Endothelial cell of umbilical vein (primary cell): ENCODE measurements around the gene COMMD7. TPM values are rescaled to one million over a fixed set of nuclear protein-coding genes. Genes with fewer than 3 reads are reported as not detected.

Experiments
- BruUV-seq: library from RNA; stranded (reverse); fragments of 400-500 nt; replicated peaks from 2 replicates; lab custom pipeline; 2021; lab: Mats Ljungman, UMichigan
- CTCF ChIA-PET: fragments of 300-600, 350-600 bp; sonication (Branson Sonifier 250); formaldehyde crosslinking; loops from one replicate; lab custom pipeline; 2021; ENCODE audit warnings: antibody characterized with exemption, inconsistent platforms; lab: Charles Lee
- POLR2A ChIA-PET: fragments of 300-600, 350-600 bp; sonication (Branson Sonifier 250); formaldehyde crosslinking; loops from one replicate; lab custom pipeline; 2021; ENCODE audit warnings: antibody characterized with exemption, inconsistent platforms; lab: Charles Lee
- DNase-seq: peaks from one replicate; pipeline ENCODE4 v3.0.0-alpha.2; 2011; ENCODE audit warnings: low read depth, low spot score
- FAIRE-seq: peaks from 2 replicates; lab custom pipeline; 2011; peaks lifted over from hg19 to GRCh38; lab: Jason Lieb, UNC
- H2AFZ ChIP-seq: 2 replicates; pipeline ENCODE4 v1.6.0; 2012; ENCODE audit warnings: low read depth, low read length, control low read depth, inconsistent platforms
- H3K27ac ChIP-seq: 2 replicates; pipeline ENCODE4 v1.5.1; 2011; ENCODE audit warnings: low read depth, mild to moderate bottlenecking, control low read depth, low read length, moderate library complexity; ENCODE audit not compliant: insufficient read depth
- H3K27me3 ChIP-seq, 2 experiments: 2 replicates each; pipeline versions ENCODE4 v1.6.0 to v1.6.1; 2011; ENCODE audit warnings: low read length in 2 of 2, mixed read lengths in 1 of 2; ENCODE audit not compliant: control insufficient read depth in 2 of 2, insufficient read depth in 2 of 2
- H3K36me3 ChIP-seq, 2 experiments: 2 replicates in 1 of 2; 3 replicates in 1 of 2; pipeline ENCODE4 v1.5.1; 2011; ENCODE audit warnings: low read length in 2 of 2, mild to moderate bottlenecking in 1 of 2, moderate library complexity in 1 of 2; ENCODE audit not compliant: control insufficient read depth in 2 of 2, insufficient read depth in 2 of 2; ENCODE audit errors: extremely low read depth in 1 of 2
- H3K4me1 ChIP-seq: 3 replicates; pipeline ENCODE4 v1.5.1; 2011; ENCODE audit warnings: mild to moderate bottlenecking, low read length; ENCODE audit not compliant: control insufficient read depth, insufficient read depth; ENCODE audit errors: extremely low read depth
- H3K4me2 ChIP-seq: 2 replicates; pipeline ENCODE4 v1.6.1; 2011; ENCODE audit warnings: low read length, control low read depth, mixed read lengths; ENCODE audit not compliant: insufficient read depth
- H3K4me3 ChIP-seq, 3 experiments: fragments of 200-600 bp in 1 of 3; sonication (generic), shearing (Covaris generic) in 1 of 3; replicated peaks in 1 of 3; 2 replicates each; pipeline ENCODE4 v1.5.1; 2011 to 2016; ENCODE audit warnings: control low read depth in 3 of 3, low read length in 3 of 3, mild to moderate bottlenecking in 2 of 3, inconsistent platforms in 1 of 3, low read depth in 1 of 3, moderate library complexity in 1 of 3; ENCODE audit not compliant: insufficient read depth in 1 of 3
- H3K79me2 ChIP-seq: 2 replicates; pipeline ENCODE4 v1.6.0; 2012; ENCODE audit warnings: low read length, inconsistent platforms; ENCODE audit not compliant: control insufficient read depth, insufficient read depth
- H3K9ac ChIP-seq: replicated peaks from 2 replicates; pipeline ENCODE3; 2011; ENCODE audit warnings: low read length, control low read depth; ENCODE audit not compliant: insufficient read depth; ENCODE audit errors: extremely low read depth
- H3K9me1 ChIP-seq: replicated peaks from 3 replicates; pipeline ENCODE4 v1.6.0; 2011; ENCODE audit warnings: mild to moderate bottlenecking, low read length; ENCODE audit not compliant: control insufficient read depth, insufficient read depth; ENCODE audit errors: extremely low read depth
- H3K9me3 ChIP-seq: replicated peaks from 2 replicates; pipeline ENCODE4 v1.5.1; 2012; ENCODE audit warnings: low read length, inconsistent platforms; ENCODE audit not compliant: control insufficient read depth, insufficient read depth
- H4K20me1 ChIP-seq: replicated peaks from 2 replicates; pipeline ENCODE3; 2011; ENCODE audit warnings: mild to moderate bottlenecking, low read length; ENCODE audit not compliant: control insufficient read depth, insufficient read depth; ENCODE audit errors: extremely low read depth
- GATA2 ChIP-seq: IDR thresholded peaks from 2 replicates; pipeline ENCODE4 v1.7.0; 2011; ENCODE audit warnings: low read depth, mild to moderate bottlenecking, moderate library complexity, mixed read lengths, low read length; ENCODE audit not compliant: insufficient read length, insufficient read depth
- dilution Hi-C: fragments of 300-500 bp; cut with MboI; formaldehyde crosslinking; loops from one replicate; pipeline ENCODE4 v1.15.0; 2019; ENCODE audit warnings: low sequenced_read_pairs; ENCODE audit not compliant: extremely low pct_ligation_motif_present
- intact Hi-C: fragments of 100-400 bp; cut with micrococcal nuclease; formaldehyde crosslinking; loops from one replicate; pipeline ENCODE4 v1.10.0; 2022
- polyA plus RNA-seq, 4 experiments: library from polyadenylated mRNA; depleted of rRNA in 3 of 4; stranded (reverse) in 3 of 4; unstranded in 1 of 4; fragments of >200 nt; gene quantifications; 2 replicates each; pipeline versions ENCODE4 v1.2.1 to v1.2.3, GENCODE V29; 2011 to 2012; ENCODE audit warnings: missing spikeins in 1 of 4
- total RNA-seq: library from RNA; stranded (reverse); gene quantifications from 2 replicates; pipeline ENCODE4 v1.2.3, GENCODE V29; 2021
- TF ChIP-seq, protein P1 (sequence below), 2 donors: IDR thresholded peaks; 1 replicate in 1 of 2; 2 replicates in 1 of 2; pipeline ENCODE4 v1.5.1; 2011; ENCODE audit warnings: low read length in 2 of 2, mild to moderate bottlenecking in 2 of 2, moderate library complexity in 2 of 2, control low read depth in 1 of 2, inconsistent platforms in 1 of 2, low read depth in 1 of 2; ENCODE audit not compliant: insufficient read depth in 1 of 2; ENCODE audit errors: extremely low read depth in 1 of 2

Gene COMMD7
- total and polyA plus RNA-seq, 2 donors (not counting 3 experiments of a cell fraction or from before 2014, with no cell fraction given) = 58.8 to 72.9 TPM

DNA sequence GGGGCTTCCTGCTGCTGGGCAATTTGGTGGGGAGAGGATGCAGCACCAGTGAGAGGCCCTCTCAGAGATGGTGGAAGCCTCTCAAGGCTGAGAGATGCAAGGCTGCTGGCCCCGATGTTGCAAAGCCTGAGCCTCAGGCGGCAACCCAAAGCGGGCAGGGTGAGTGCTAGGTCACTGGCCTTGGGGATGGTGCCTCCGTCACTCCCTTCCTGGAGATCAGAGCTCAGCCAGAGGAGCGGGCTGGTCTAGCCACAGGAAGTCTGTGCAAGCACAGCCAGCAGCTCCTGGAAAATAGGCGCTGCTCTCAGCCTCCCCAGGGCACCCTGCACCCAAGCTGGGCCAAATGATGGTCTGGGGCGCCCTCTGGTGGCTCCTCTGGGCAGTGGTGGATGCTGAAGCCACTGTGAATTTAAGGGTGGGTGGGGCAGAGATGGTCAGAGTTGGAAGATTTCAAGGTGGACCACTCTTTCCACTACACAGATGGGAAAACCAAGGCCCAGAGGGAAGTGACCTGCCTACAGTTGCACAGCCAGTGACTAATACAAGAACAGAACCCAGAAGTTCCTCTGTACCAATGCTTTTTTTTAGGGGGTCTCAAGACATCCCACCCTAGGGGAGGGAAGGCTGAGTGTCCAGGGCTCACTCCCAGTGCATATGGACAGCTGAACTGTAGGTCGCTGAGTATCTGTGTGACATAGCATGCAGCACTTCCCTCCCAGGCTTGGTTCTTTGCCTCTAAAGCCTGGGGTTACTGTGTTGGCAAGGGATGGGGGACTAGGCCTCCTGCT, 90.3 kb downstream of the COMMD7 start:
- no TSS peak for BruUV-seq
- Histone ChIP-seq H3K4me1 (no peaks in the 10 kb centered on the region), H3K9me1 (no peaks in the 10 kb centered on the region), H3K79me2 (no peaks in the 10 kb centered on the region), H3K9me3 (no peaks in the 10 kb centered on the region), H3K4me3 (no peak overlapping the region), H3K36me3 (no peaks in the 10 kb centered on the region), H3K4me2 (no peak overlapping the region), H3K9ac (no peak overlapping the region), H2AFZ (peak overlapping the region; percentile 55), H3K27me3 (no peaks in the 10 kb centered on the region), H4K20me1 (no peaks in the 10 kb centered on the region), H3K27ac (no peak overlapping the region)
- FAIRE-seq (peak; percentile 94), DNase-seq (peak; percentile 70)
- dilution Hi-C loops (no loop called here), intact Hi-C loops (loop anchor here (1.0 to 5.0 kb wide), 8 partner anchors 132 to 830 kb away; partner anchors contain the start of genes PLAGL2 and POFUT1)
- CTCF ChIA-PET = interaction anchor here (0.6 to 10.1 kb wide), 46 partner anchors 9 to 929 kb away, joined by 3 to 246 read pairs (median 3); no protein-coding TSS in a partner anchor
- POLR2A ChIA-PET = no interaction called here
- TF ChIP-seq, protein P1, sequence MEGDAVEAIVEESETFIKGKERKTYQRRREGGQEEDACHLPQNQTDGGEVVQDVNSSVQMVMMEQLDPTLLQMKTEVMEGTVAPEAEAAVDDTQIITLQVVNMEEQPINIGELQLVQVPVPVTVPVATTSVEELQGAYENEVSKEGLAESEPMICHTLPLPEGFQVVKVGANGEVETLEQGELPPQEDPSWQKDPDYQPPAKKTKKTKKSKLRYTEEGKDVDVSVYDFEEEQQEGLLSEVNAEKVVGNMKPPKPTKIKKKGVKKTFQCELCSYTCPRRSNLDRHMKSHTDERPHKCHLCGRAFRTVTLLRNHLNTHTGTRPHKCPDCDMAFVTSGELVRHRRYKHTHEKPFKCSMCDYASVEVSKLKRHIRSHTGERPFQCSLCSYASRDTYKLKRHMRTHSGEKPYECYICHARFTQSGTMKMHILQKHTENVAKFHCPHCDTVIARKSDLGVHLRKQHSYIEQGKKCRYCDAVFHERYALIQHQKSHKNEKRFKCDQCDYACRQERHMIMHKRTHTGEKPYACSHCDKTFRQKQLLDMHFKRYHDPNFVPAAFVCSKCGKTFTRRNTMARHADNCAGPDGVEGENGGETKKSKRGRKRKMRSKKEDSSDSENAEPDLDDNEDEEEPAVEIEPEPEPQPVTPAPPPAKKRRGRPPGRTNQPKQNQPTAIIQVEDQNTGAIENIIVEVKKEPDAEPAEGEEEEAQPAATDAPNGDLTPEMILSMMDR (IDR thresholded peaks at IDR 0.05; ENCODE audit: extremely low read depth in 1 of 2, insufficient read depth in 1 of 2, low read depth in 1 of 2, low read length in 2 of 2) = peak; percentile 93 to 95
- TF ChIP-seq GATA2 = no peak

Other genes starting within 250 kb of the COMMD7 start
- gene NOL4L, start 158.1 kb downstream of the COMMD7 start, total RNA-seq = 79.6 and 95.0 TPM in 2 replicates
- 55.2 and 58.1 TPM in 2 replicates for gene NOL4L, start 158.1 kb downstream of the COMMD7 start, polyA plus RNA-seq
- gene C20orf203, start 69.5 kb downstream of the COMMD7 start, total RNA-seq = not detected in 2 replicates
- gene C20orf203, start 69.5 kb downstream of the COMMD7 start, polyA plus RNA-seq = not detected in 2 replicates
- gene DNMT3B, start 18.9 kb upstream of the COMMD7 start, total RNA-seq = 6.8 TPM in 2 replicates
- gene DNMT3B, start 18.9 kb upstream of the COMMD7 start, polyA plus RNA-seq = 3.2 and 3.6 TPM in 2 replicates
- gene MAPRE1, start 76.5 kb upstream of the COMMD7 start, total RNA-seq = 143 and 150 TPM in 2 replicates
- gene MAPRE1, start 76.5 kb upstream of the COMMD7 start, polyA plus RNA-seq = 46.4 and 71.6 TPM in 2 replicates
- 0.31 and 0.60 TPM in 2 replicates for gene EFCAB8, start 115.5 kb upstream of the COMMD7 start, total RNA-seq
- gene EFCAB8, start 115.5 kb upstream of the COMMD7 start, polyA plus RNA-seq = 0.01 and 0.08 TPM in 2 replicates